HG03135 (cell line): Measurements from ENCODE around the gene TMEM80.

Source experiments
- ATAC-seq: cut with Tn5 transposase; IDR thresholded peaks from one replicate; pipeline ENCODE4 v1.9.1; 2021; ENCODE audit warnings: mild to moderate bottlenecking, moderate library complexity; ENCODE audit not compliant: unreplicated experiment

TMEM80 gene

DNA sequence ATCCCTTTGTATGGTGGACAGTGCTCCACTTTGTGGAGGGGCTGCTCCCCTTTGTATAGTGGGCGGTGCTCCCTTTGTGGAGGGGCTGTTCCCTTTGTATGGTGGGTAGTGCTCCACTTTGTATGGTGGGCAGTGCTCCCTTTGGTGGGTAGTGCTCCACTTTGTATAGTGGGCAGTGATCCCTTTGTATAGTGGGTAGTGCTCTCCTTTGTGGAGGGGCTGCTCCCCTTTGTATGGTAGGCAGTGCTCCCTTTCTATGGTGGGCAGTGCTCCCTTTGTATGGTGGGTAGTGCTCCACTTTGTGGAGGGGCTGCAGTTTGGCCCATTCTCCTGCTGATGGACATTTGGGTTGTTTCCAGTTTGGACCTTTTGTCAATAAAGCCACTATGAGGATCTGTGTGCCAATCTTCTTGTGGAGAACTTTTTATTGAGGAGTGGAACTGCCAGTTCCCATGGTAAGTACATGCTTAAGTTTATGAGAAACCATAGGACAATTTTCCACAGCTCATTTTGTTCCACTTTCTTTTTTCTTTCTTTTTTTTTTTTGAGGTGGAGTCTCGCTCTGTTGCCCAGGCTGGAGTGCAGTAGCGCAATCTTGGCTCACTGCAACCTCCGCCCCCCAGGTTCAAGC is 47.1 kb downstream of the TMEM80 start:
- ATAC-seq = no peak

- ATAC-seq = no peak
These were observed 49.8 kb downstream of the TMEM80 start for GRCh38 chr11:745428-745827.

GRCh38 chr11:746289-747157 is 50.9 kb downstream of the TMEM80 start:
- ATAC-seq = peak; percentile 29

DNA sequence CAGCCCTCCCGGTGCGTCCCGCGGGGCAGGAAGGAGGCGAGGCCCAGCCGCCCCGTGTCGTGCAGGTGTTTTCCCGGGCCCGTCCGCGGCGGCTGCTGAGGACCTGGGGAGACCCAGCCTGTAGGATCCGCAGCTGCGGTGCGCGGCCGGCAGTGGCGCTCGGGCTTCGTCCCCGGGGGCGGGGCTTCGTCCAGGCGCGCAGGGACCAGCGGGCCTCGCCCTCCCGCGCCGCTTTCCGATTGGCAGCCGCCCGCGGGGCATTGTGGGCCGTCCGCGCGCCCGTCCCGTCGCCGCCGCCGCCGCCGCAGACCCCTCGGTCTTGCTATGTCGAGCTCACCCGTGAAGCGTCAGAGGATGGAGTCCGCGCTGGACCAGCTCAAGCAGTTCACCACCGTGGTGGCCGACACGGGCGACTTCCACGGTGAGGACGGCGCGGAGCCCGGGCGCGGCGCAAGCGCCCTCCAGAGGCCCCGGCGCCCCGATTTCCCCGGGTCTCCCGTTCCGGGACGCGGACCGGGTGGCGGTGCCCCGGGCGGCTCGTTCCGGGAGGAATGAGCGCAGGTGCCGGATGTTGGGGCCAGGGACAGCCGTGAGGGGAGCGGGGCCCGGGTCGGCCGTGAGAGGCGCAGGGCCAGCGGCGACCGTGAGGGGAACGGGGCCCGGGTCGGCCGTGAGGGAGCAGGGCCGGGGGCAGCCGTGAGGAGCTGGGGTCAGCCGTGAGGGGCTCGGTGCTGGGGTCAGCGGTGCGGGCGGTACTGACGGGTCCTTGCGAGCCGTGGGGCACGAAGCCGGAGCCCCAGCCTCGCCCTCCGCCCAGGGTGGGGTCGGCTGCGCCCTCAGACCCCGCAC is 51.8 kb downstream of the TMEM80 start, which contains the start of gene TALDO1:
Gene TALDO1 (plus strand): TSS at position 307 of the 849 bp plus-strand sequence. CDS start 18 bp downstream, at position 325.
- peak; percentile 83 for ATAC-seq

GRCh38 chr11:748007-748359 is 52.4 kb downstream of the TMEM80 start:
- ATAC-seq = peak; percentile 17

- no peak for ATAC-seq
These were observed 54.1 kb downstream of the TMEM80 start for GRCh38 chr11:749731-750130.
